MG63 (cell line): ENCODE measurements around the gene TANGO6. TPM values are rescaled to one million over a fixed set of nuclear protein-coding genes. Genes with fewer than 3 reads are reported as not detected.
A peak's percentile ranks its signal among the peaks of the same experiment; 100 is the strongest.

Experiments used
- DNase-seq: peaks from one replicate; pipeline ENCODE4 v3.0.0-alpha.2; 2020
- H3K27me3 ChIP-seq: fragments of 250-450 bp; sonication (Bioruptor Pico); 2 replicates; pipeline ENCODE4 v1.5.1; 2020; ENCODE audit warnings: mild to moderate bottlenecking, moderate library complexity
- H3K36me3 ChIP-seq: fragments of 250-450 bp; sonication (Bioruptor Pico); 2 replicates; pipeline ENCODE4 v1.5.1; 2020; ENCODE audit warnings: mild to moderate bottlenecking, moderate library complexity
- H3K4me3 ChIP-seq: fragments of 250-450 bp; sonication (Bioruptor Pico); 2 replicates; pipeline ENCODE4 v1.5.1; 2020; ENCODE audit warnings: mild to moderate bottlenecking, moderate library complexity
- H3K9me3 ChIP-seq: fragments of 250-450 bp; sonication (Bioruptor Pico); 2 replicates; pipeline ENCODE4 v1.5.1; 2020; ENCODE audit warnings: mild to moderate bottlenecking, moderate library complexity
- total RNA-seq: library from RNA; depleted of rRNA; stranded (reverse); fragments of >200 nt; shearing (Covaris generic); gene quantifications from 2 replicates; pipeline ENCODE4 v1.2.3, GENCODE V29; 2014; ENCODE audit warnings: low replicate concordance

TANGO6 gene
- total RNA-seq, 1 experiment from 2014 or later = 10.8 TPM

- no peak for DNase-seq
- H3K36me3 ChIP-seq = peaks cover 44% of the 10 kb centered on the region
- H3K4me3 ChIP-seq = peak overlapping the region; percentile 69
- H3K27me3 ChIP-seq = no peaks in the 10 kb centered on the region
- H3K9me3 ChIP-seq = no peaks in the 10 kb centered on the region
Observed at GRCh38 chr16:69108064-69108904, 265.0 kb downstream of the TANGO6 start.

GRCh38 chr16:69108905-69109252 is 265.5 kb downstream of the TANGO6 start:
- H3K9me3 ChIP-seq = no peaks in the 10 kb centered on the region
- DNase-seq = no peak
- H3K36me3 ChIP-seq = peaks cover 48% of the 10 kb centered on the region
- no peaks in the 10 kb centered on the region for H3K27me3 ChIP-seq
- peak overlapping the region; percentile 69 for H3K4me3 ChIP-seq

- H3K9me3 ChIP-seq = no peaks in the 10 kb centered on the region
- DNase-seq = no peak
Observed at GRCh38 chr16:69109486-69110270, 266.3 kb downstream of the TANGO6 start.

GRCh38 chr16:69110406-69110805 is 267.1 kb downstream of the TANGO6 start:
- Histone ChIP-seq H3K27me3 (no peaks in the 10 kb centered on the region), H3K9me3 (no peaks in the 10 kb centered on the region), H3K4me3 (no peak overlapping the region), H3K36me3 (peaks cover 60% of the 10 kb centered on the region)
- DNase-seq = no peak

More at GRCh38 chr16:69109486-69110270, 266.3 kb downstream of the TANGO6 start:
- no peaks in the 10 kb centered on the region for H3K27me3 ChIP-seq
- H3K4me3 ChIP-seq = no peak overlapping the region
- H3K36me3 ChIP-seq = peaks cover 53% of the 10 kb centered on the region

- Histone ChIP-seq H3K4me3 (no peak overlapping the region), H3K36me3 (peaks cover 70% of the 10 kb centered on the region), H3K9me3 (no peaks in the 10 kb centered on the region), H3K27me3 (no peaks in the 10 kb centered on the region)
- no peak for DNase-seq
Observed at GRCh38 chr16:69111216-69111875, 268.0 kb downstream of the TANGO6 start.

- Histone ChIP-seq H3K36me3 (peaks cover 72% of the 10 kb centered on the region), H3K27me3 (no peaks in the 10 kb centered on the region), H3K9me3 (no peaks in the 10 kb centered on the region), H3K4me3 (no peak overlapping the region)
- DNase-seq = no peak
Observed at GRCh38 chr16:69111876-69112230, 268.5 kb downstream of the TANGO6 start.

- DNase-seq = peak; percentile 53
- Histone ChIP-seq H3K9me3 (no peaks in the 10 kb centered on the region), H3K27me3 (no peaks in the 10 kb centered on the region), H3K36me3 (peaks cover 72% of the 10 kb centered on the region), H3K4me3 (no peak overlapping the region)
Observed at GRCh38 chr16:69112285-69113129, 269.2 kb downstream of the TANGO6 start.

- Histone ChIP-seq H3K9me3 (no peaks in the 10 kb centered on the region), H3K27me3 (no peaks in the 10 kb centered on the region), H3K4me3 (no peak overlapping the region), H3K36me3 (peaks cover 70% of the 10 kb centered on the region)
- no peak for DNase-seq
Observed at GRCh38 chr16:69113216-69113615, 269.9 kb downstream of the TANGO6 start.

GRCh38 chr16:69114346-69114975 is 271.1 kb downstream of the TANGO6 start:
- no peak for DNase-seq
- no peak overlapping the region for H3K4me3 ChIP-seq
- H3K27me3 ChIP-seq = no peaks in the 10 kb centered on the region
- no peaks in the 10 kb centered on the region for H3K9me3 ChIP-seq
- peaks cover 60% of the 10 kb centered on the region for H3K36me3 ChIP-seq

- no peak for DNase-seq
- no peaks in the 10 kb centered on the region for H3K27me3 ChIP-seq
- no peak overlapping the region for H3K4me3 ChIP-seq
- H3K36me3 ChIP-seq = peaks cover 60% of the 10 kb centered on the region
- no peaks in the 10 kb centered on the region for H3K9me3 ChIP-seq
Observed at GRCh38 chr16:69114976-69115355, 271.6 kb downstream of the TANGO6 start.

- no peak for DNase-seq
- Histone ChIP-seq H3K9me3 (no peaks in the 10 kb centered on the region), H3K4me3 (no peak overlapping the region), H3K36me3 (peaks cover 58% of the 10 kb centered on the region), H3K27me3 (no peaks in the 10 kb centered on the region)
Observed at GRCh38 chr16:69115361-69115760, 272.0 kb downstream of the TANGO6 start.

GRCh38 chr16:69115837-69116236 is 272.5 kb downstream of the TANGO6 start:
- no peak for DNase-seq
- H3K27me3 ChIP-seq = no peaks in the 10 kb centered on the region
- peaks cover 55% of the 10 kb centered on the region for H3K36me3 ChIP-seq
- no peaks in the 10 kb centered on the region for H3K9me3 ChIP-seq
- H3K4me3 ChIP-seq = no peak overlapping the region

- Histone ChIP-seq H3K9me3 (no peaks in the 10 kb centered on the region), H3K27me3 (no peaks in the 10 kb centered on the region), H3K4me3 (no peak overlapping the region), H3K36me3 (peaks cover 52% of the 10 kb centered on the region)
- no peak for DNase-seq
Observed at GRCh38 chr16:69116256-69116875, 273.0 kb downstream of the TANGO6 start.

- Histone ChIP-seq H3K9me3 (no peaks in the 10 kb centered on the region), H3K36me3 (peaks cover 47% of the 10 kb centered on the region), H3K27me3 (no peaks in the 10 kb centered on the region), H3K4me3 (no peak overlapping the region)
- no peak for DNase-seq
Observed at GRCh38 chr16:69116906-69117305, 273.6 kb downstream of the TANGO6 start.

- Histone ChIP-seq H3K4me3 (no peak overlapping the region), H3K9me3 (no peaks in the 10 kb centered on the region), H3K36me3 (peaks cover 41% of the 10 kb centered on the region), H3K27me3 (no peaks in the 10 kb centered on the region)
- DNase-seq = no peak
Observed at GRCh38 chr16:69118468-69118867, 275.1 kb downstream of the TANGO6 start.

GRCh38 chr16:69118994-69119393 is 275.7 kb downstream of the TANGO6 start:
- peaks cover 39% of the 10 kb centered on the region for H3K36me3 ChIP-seq
- no peak for DNase-seq

More at GRCh38 chr16:69118994-69119393, 275.7 kb downstream of the TANGO6 start:
- Histone ChIP-seq H3K4me3 (no peak overlapping the region), H3K27me3 (no peaks in the 10 kb centered on the region), H3K9me3 (no peaks in the 10 kb centered on the region)
